GM18861 (cell line): ENCODE data around the gene CCDC69.
"Not testable (repeated sequence)": the region's sequence is repeated elsewhere in the genome, so short reads cannot be mapped to it uniquely, and the experiment has no call there.

Experiments used
- ATAC-seq: cut with Tn5 transposase; IDR thresholded peaks from one replicate; pipeline ENCODE4 v1.9.1; 2021; ENCODE audit not compliant: unreplicated experiment

Gene CCDC69, protein sequence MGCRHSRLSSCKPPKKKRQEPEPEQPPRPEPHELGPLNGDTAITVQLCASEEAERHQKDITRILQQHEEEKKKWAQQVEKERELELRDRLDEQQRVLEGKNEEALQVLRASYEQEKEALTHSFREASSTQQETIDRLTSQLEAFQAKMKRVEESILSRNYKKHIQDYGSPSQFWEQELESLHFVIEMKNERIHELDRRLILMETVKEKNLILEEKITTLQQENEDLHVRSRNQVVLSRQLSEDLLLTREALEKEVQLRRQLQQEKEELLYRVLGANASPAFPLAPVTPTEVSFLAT

GRCh38 chr5:151223447-151224264 is at the start of gene CCDC69:
TSS of gene CCDC69 (minus strand) at chr5:151224092. CDS start at chr5:151223970, 122 bp downstream.
- ATAC-seq = peak; percentile 48

- ATAC-seq = no peak
These were observed 47.4 kb upstream of the CCDC69 start for GRCh38 chr5:151271336-151271735.

GRCh38 chr5:151270599-151270998 is 46.7 kb upstream of the CCDC69 start:
- peak; percentile 89 for ATAC-seq

- no peak for ATAC-seq
These were observed 43.8 kb upstream of the CCDC69 start for GRCh38 chr5:151267491-151268260.

DNA sequence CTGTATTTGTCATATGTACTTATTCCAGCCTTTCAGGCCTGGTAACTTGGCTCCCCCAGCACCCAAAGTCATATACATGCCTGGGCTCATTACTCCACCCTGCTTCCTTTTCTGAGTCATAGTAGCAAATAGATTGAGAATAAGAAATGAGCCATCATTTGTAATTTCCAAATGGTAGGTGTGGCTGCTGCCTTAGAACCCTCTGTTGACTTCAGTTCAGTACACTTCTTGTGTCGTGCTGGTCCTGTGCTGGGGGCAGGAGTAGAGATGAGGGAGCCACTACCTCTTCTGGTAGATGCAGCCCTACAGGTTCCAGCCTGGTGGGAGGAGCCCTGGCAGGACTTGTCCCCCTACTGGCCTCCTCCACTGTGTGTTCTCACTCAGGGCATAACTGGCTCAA is 40.2 kb upstream of the CCDC69 start:
- ATAC-seq = no peak

GRCh38 chr5:151262532-151262931 is 38.6 kb upstream of the CCDC69 start:
- ATAC-seq = no peak

DNA sequence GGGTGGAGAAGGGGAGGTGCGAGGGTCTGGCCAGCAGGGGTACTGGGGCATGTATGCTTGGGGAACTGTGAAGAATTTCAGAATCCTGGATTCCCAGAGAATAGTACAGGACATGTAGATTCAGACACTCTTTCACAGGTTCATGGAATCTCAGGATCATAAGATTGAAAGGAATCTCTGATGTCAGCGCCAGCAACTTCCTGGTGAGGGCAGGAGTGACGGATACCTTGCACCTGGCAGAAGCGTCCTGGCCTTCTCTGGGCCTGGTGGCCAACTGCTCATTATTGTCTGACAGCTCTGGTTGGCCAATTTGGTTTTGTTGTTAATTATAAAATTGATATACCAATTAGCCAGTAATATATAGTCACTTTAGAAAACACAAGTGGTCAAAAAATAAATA is 36.0 kb upstream of the CCDC69 start:
- ATAC-seq = no peak

GRCh38 chr5:151258816-151259215 is 34.9 kb upstream of the CCDC69 start:
- no peak for ATAC-seq

DNA sequence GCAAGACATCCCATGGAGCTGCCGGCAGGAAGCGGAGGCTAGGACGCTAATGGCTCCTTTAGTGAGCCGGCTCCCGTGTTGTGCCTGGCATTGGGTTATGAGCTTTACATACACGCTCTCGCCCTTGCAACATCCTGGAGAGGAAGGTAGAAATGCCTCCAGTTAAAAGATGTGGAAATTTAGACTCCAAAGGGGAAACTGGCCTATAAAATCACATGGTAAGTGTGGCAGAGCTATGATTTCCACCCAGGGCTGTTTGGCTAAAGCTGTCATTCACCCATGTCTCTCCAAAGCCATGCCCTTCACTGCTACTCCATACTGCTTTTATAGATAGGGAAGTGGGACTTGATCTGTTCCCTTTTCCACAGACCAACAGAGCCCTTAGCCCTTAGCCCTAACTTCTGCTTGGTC is 34.3 kb upstream of the CCDC69 start:
- ATAC-seq = no peak

GRCh38 chr5:151257731-151258181 is 33.9 kb upstream of the CCDC69 start:
- peak; percentile 21 for ATAC-seq

- ATAC-seq = peak; percentile 45
These were observed 31.9 kb upstream of the CCDC69 start for GRCh38 chr5:151255621-151256286.

DNA sequence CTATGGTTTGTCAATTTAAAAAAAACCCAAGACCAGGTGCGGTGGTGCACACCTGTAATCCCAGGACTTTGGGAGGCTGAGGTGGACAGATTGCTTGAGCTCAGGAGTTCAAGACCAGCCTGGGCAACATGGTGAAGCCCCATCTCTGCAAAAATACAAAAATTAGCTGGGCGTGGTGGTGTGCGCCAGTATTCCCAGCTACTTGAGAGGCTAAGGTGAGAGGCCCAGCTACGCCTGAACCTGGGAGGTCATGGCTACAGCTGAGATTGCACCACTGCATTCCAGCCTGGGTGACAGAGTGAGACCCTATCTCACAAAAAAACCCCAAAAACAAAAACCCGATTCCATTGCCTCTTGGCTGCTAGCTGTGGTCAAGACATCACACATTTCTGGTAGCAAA is 31.1 kb upstream of the CCDC69 start:
- not testable (repeated sequence) for ATAC-seq

DNA sequence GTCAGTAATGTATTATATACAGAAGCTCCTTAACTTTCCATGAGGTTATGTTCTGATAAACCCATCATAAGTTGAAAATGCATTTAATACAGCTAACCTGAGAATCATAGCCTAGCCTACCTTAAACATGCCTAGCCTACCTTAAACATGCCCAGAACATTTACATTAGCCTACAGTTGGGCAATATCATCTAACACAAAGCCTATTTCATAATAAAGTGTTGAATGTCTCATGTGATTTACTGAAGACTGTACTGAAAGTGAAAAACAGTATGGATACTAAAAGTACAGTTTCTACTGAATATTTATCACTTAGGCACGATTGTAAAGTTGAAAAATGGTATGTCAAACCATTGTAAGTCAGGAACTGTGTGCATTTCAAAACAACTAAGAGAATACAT is 30.7 kb upstream of the CCDC69 start:
- ATAC-seq = no peak

DNA sequence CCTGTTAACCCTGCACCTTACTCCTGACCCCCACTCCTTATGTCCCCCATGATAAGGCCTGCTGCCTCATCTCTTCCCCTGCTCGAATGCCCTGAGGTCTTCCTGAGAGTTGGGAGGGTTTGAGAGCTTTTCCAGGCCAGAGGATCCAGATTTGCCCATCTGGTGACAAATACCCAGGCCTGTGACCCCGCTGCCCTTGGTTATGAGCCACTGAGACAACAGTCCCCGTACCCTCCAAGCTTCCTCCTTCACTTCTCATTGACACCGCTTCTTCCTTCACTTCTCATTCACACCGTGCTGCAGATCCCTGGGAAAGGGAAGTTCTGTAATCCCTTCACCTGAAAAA is 29.7 kb upstream of the CCDC69 start:
- ATAC-seq = no peak

GRCh38 chr5:151252762-151253604 is 29.1 kb upstream of the CCDC69 start, which contains the start of gene GM2A:
TSS of gene GM2A (plus strand) at chr5:151253185. CDS start at chr5:151253217, 32 bp downstream.
- ATAC-seq = peak; percentile 78

DNA sequence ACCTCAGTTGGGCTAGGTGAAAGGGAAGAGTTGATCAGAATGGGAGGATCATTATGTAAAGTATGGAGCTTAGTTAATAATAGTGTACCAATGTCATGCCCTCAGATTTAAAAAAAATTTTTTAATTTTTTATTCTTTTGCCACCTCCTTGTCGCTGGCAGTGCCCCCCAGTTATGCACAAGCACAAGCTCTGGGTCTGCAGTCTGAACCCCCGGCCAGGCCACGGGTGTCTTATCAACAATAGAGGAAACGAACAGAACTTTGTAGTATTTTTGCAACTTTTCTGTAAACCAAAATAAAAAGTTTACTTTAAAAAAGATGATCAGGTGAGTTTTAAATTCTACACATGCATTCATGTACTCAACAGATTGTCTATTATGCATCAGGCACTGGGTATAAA is 27.7 kb upstream of the CCDC69 start:
- ATAC-seq = no peak

- ATAC-seq = no peak
These were observed 27.2 kb upstream of the CCDC69 start for GRCh38 chr5:151251001-151251551.

GRCh38 chr5:151250346-151251000 is 26.6 kb upstream of the CCDC69 start:
- ATAC-seq = no peak

DNA sequence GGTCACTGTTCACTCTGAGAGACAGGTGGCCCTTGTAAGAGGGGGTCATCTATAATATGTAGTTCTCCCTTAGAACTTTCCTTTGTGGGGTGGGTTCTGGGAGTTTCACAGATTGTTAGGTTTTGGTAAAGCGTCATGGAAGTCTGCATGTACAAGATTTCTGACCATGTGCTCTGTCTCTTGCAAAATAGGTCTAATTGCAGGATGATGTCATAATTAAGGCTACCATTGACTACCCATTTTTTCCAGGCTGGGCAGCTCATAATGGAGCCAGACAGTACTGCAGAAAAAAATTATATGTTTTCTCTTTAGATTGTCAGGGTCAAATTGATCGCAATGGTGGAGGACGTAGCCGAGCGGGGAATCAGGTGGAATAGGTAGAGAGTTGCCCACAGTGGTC is 25.4 kb upstream of the CCDC69 start:
- no peak for ATAC-seq
